Fibroblast of skin of left quadriceps (primary cell): Measurements from ENCODE around the gene TBC1D10A.

Source experiments
- DNase-seq, 2 experiments: peaks; one replicate each; pipeline ENCODE4 v3.0.0-alpha.2; 2013; ENCODE audit warnings: low read depth in 2 of 2

TBC1D10A gene

DNA sequence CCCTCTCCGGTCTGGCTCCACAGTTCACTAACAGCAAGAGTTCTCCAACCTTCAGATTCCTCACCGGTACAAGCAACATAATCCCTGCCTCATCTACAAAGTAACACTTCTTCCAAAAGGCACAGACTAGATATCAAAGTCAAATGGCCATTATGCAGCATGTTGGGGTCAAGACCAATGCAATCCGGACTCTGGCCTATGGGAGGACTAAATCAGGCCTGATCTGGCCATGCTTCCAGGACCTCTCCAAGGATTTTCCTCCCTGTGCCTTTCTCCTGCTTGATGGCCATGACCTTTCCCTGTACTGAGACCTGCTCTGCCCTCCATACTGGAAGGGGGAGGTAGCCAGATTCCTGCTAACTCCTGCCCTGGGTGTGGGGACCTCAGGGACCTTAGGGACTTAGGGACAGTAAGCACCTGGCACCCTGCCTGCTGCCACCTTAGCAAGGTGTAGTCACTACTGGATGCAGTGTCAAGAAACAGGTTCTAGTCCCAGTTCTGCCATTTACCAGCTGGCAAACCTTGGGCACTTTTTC, 6.7 kb downstream of the TBC1D10A start:
- DNase-seq: no peak

GRCh38 chr22:30318799-30319419, 7.8 kb downstream of the TBC1D10A start:
- DNase-seq: no peak

DNA sequence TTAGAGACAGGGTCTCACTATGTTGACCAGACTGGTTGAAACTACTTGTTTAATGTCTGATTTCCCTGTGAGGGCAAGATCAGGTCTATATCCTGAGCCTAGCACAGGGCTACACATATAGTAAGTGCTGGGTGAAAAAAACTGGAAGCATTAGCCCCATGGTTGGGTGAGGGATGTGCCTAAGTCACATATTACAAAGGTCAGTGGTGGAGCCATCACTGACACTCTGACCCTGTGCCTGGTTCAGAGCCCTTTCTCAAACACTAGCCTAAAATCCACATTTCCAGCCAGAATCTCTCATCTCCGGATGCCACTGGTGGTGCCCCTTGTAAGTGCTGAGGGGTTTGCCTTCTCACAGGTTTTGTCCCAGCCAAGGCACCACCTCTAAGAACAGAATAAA, 9.0 kb downstream of the TBC1D10A start:
- DNase-seq: no peak

- no peak for DNase-seq
These were observed 10.7 kb downstream of the TBC1D10A start for GRCh38 chr22:30315962-30316576.

DNA sequence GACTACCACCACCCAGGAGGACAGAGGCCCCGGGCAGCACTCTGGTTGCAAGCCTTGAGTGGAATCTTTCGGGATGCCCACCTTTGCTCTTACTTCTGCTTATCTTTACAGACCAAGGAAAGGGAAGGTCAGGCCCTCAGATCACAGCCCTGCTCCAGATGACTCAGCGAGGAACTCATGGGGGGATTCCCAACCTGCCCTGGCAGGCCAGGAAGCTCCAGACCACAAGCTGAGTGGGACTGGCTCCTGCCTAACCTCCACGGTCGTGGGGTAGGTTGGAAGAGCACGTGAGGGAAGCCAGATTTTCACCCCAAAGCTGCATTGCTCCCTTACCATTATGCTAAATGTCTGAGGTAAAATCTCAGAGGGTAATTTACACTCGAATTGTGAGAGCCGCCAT, 11.8 kb downstream of the TBC1D10A start:
- DNase-seq: no peak

DNA sequence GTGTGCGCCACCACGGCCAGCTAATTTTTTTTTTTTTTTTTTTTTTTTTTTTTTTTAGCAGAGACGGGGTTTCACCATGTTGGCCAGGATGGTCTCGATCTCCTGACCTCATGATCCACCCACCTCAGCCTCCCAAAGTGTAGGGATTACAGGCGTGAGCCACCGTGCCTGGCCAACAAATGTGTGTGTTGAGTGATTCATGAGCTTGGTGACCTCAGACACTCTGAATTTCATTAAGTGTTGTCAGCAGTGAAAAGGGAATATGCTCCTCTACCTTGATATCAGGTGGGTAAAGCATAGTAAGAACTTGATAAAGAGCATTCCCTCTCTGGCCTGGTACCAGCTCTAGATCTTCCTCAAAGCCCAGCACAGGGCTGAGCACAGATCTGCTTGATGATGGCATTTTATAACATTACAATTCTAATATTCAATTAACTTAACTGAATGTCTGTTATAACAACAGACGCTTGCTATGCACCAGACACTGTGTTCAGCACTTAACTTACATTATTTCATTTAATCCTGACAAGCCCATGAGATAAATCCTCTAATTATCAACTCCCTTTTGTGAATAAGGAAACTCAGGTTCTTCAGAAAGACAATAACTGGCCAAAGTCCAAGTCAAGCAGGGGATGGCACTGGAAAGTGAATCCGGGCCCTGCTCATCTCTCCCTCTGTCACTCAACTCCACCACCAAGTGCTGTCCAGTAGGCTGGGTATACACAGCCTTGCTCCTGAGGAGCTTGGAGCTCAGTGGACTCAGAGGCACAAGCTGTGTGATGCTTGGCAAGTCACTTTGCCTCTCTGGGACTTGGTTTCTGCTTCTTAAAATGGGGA, 13.0 kb downstream of the TBC1D10A start:
- DNase-seq: no peak

DNA sequence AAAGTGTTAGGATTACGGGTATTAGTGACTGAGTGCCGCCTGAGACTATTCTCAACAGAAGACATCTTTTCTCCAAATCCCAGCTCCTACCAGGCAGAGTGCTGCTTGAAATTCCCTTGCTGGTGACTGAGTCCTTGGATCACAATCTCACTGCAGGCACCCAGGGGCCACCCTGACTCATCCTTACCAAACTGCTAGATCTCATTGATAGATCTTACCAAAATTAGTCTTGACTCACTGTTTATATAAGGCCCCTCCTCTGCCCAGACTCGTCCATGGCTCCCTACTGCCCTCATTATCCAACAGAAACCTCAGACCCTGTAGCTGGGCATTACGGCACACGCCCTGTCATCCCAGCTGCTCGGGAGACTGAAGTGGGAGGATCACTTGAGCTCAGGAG, 14.7 kb downstream of the TBC1D10A start:
- no peak for DNase-seq

DNA sequence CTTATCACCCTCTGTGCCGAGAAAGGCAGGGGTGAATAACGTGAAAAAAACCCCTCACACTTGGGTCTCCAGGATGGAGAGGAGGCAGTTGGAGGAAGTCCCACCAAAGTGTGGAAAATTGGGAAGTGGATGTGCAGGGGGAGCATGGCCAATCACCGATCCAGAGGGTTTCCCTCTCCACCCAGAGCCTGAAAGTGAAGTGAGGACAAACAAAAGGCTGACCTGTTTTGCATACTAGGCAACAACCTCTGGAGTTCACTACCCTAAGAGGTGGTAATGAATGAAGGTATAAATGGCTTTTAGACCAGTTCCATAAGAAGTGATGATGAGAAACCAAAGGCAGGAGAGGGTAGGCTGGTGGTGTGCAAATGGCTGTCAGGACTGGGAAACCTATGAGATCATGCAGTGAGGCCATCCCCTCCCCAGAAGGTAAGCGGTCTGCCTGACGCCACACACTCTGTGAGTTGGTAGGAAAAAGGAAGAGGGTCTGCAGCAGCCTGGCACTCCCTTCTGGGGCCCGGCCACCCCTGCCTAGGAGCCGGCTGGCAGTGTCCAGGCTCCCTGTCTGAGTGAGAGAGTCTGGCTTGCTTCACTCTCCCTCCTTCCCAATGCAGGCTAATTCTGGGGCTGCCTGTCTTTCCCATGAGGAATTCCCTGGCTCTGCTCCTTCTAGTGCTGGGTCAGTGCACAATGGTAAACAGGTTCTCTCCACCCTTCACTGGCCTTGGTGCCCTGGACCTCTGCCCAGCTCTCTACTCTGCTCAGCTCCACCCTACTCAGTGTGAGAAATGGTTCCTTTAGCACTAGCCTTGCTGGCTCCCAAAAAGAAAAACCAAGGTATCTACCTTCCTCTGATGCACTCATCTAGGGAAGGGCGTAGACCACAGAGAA, 15.6 kb downstream of the TBC1D10A start:
- no peak for DNase-seq

DNA sequence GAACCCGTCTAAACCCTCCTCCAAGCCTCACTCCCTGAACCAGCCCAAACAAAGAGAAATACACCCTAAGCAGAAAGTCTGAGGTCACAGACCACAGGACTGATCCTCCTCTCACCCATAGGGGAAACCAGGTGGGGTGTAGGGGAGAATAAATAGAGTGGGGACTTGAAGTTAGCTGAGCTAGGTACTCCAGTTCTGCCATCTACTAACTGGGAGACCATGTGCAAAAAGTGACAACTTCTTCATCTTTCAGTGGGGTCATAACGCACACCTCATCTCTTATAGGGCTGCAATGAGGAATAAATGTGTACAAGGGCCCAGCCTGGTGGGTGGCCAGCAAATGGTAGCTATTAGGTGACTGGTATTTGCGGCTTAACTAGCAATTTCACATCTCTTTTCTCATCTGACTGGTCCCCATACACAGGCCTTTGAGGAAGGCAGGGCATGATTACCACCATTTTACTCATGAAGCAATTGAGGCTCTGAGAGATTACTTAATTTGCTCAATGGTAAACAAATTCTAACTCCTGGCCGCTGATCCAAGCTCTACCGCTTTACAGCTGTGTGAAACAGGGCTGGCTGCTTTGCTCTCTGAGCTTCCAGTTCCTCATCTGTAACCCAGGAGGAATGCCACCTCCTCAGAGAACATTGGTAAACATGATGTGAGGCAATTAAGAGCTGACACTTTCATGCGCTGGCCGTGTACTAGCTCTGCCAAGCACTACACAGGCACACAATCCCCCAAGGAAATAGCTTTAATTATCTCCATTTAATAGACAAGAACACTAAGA, 16.6 kb downstream of the TBC1D10A start:
- DNase-seq: no peak

GRCh38 chr22:30308518-30309230, 18.1 kb downstream of the TBC1D10A start:
- no peak for DNase-seq

DNA sequence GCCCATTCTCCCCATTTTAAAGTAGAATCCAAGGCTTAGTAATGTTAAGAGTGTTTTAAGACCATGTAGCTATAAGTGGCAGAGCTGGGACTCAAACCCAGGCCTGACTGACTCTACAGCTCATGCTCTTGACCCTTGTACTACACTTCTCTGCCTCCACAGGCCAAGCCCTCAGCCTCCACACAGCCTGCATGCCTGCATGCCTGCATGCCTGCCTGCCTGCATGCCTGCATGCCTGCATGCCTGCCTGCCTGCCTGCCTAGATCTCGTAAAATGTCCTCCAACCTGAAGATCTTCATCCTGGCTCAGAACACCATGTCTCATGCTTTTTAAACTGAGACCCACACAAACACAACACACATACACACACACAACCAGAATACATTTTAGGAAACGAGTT, 18.6 kb downstream of the TBC1D10A start:
- DNase-seq: no peak

DNA sequence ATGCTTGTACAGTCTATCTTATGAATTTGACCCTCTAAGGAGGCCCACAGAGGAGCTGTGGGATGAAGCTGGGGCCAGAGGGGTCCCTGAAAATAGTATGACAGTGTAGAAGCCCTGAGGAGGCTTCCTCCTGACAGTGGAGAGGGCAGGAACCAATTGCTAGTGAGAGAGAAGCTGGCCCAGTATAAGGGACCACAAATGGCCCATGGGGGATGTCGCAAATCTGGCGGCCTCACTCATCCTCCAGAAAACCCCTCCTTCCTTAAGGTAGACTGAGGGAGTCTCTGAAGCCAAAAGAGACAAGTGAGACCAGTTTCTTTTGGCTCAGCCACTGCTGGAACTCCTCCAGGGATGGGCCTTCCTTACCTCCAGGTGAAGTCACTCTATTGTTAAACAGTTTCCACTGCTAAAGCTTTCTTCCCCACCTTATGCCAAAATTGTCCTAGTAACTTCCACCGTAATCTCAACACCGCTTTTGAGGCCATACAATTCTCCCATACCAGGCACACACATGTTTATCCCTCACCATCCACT, 19.6 kb downstream of the TBC1D10A start:
- no peak for DNase-seq

DNA sequence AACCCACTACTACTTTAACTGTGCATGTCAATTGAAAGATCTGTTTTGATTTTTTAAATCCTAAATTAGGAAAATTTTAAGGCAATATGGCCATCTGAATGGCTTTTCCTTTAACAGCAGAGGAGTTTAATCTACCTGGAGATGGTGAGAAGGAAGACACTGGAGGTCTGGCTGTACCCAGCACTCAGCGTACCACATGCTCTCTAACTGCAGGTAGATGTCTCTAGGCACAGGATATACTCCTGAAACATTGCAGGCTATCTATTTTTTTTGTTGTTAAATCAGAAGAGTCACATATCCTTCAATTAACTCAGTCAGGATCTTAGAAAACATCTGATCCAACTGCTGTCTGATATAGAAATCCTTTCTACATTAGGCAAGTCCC, 20.1 kb downstream of the TBC1D10A start:
- DNase-seq: no peak

- DNase-seq: no peak
These were observed 20.7 kb downstream of the TBC1D10A start for GRCh38 chr22:30305906-30306626.

- no peak for DNase-seq
These were observed 21.2 kb downstream of the TBC1D10A start for GRCh38 chr22:30305519-30305905.

- DNase-seq: no peak
These were observed 22.1 kb downstream of the TBC1D10A start for GRCh38 chr22:30304495-30305244.

GRCh38 chr22:30302810-30303138, 24.0 kb downstream of the TBC1D10A start:
- no peak for DNase-seq

- no peak for DNase-seq
These were observed 24.5 kb downstream of the TBC1D10A start for GRCh38 chr22:30301995-30302809.
